ENCODE results near the gene ZNF33B.

The ZNF33B gene

GRCh38 chr10:42553064-42553407 lies 85.3 kb downstream of the ZNF33B start:
- H3K9me3 ChIP-seq (ENCODE audit: insufficient read depth, low read depth, low read length) = no peaks in the 10 kb centered on the region
- 11% methylated on average over 13 of the region's 14 CpGs for WGBS
- peaks cover 3% of the 10 kb centered on the region; the same call in 1 of the 2 replicates for H3K27me3 ChIP-seq (ENCODE audit: insufficient read depth, low read length)
- peak overlapping the region; percentile 79 for H3K4me3 ChIP-seq (ENCODE audit: low read length)
- no peaks in the 10 kb centered on the region for H3K36me3 ChIP-seq (ENCODE audit: insufficient read depth, low read length)
- peak overlapping the region; percentile 25; the same call in 1 of the 2 replicates for H3K9ac ChIP-seq (ENCODE audit: low read depth, low read length)
- no peaks in the 10 kb centered on the region for H3K4me1 ChIP-seq (ENCODE audit: insufficient read depth, low read length)
- H3K27ac ChIP-seq (ENCODE audit: low read depth, low read length) = no peak overlapping the region

- Histone ChIP-seq H3K9ac (ENCODE audit: low read depth, low read length) (peak overlapping the region; percentile 56), H3K36me3 (ENCODE audit: insufficient read depth, low read length) (no peaks in the 10 kb centered on the region), H3K4me3 (ENCODE audit: low read length) (peak overlapping the region; percentile 79), H3K27me3 (ENCODE audit: insufficient read depth, low read length) (peaks cover 3% of the 10 kb centered on the region; the same call in 1 of the 2 replicates), H3K4me1 (ENCODE audit: insufficient read depth, low read length) (no peaks in the 10 kb centered on the region), H3K9me3 (ENCODE audit: insufficient read depth, low read depth, low read length) (no peaks in the 10 kb centered on the region), H3K27ac (ENCODE audit: low read depth, low read length) (no peak overlapping the region)
- WGBS = 2% methylated on average over 61 of the region's 61 CpGs
These were observed 85.9 kb downstream of the ZNF33B start for GRCh38 chr10:42552188-42553063.

- peak overlapping the region; percentile 56; the same call in 1 of the 2 replicates for H3K9ac ChIP-seq (ENCODE audit: low read depth, low read length)
- 71% methylated on average over 24 of the region's 24 CpGs for WGBS
- no peaks in the 10 kb centered on the region for H3K36me3 ChIP-seq (ENCODE audit: insufficient read depth, low read length)
- H3K4me3 ChIP-seq (ENCODE audit: low read length) = peak overlapping the region; percentile 79
- 0 out of 2 replicates have a peak, but pooled peaks cover 3% of the 10 kb centered on the region for H3K9me3 ChIP-seq (ENCODE audit: insufficient read depth, low read depth, low read length)
- peaks cover 3% of the 10 kb centered on the region; the same call in 1 of the 2 replicates for H3K27me3 ChIP-seq (ENCODE audit: insufficient read depth, low read length)
- H3K4me1 ChIP-seq (ENCODE audit: insufficient read depth, low read length) = no peaks in the 10 kb centered on the region
- no peak overlapping the region for H3K27ac ChIP-seq (ENCODE audit: low read depth, low read length)
These were observed 86.7 kb downstream of the ZNF33B start for GRCh38 chr10:42551582-42552187.

- WGBS = over 99% methylated on average over 3 of the region's 3 CpGs
- Histone ChIP-seq H3K4me3 (ENCODE audit: low read length) (no peak overlapping the region), H3K27me3 (ENCODE audit: insufficient read depth, low read length) (peaks cover 3% of the 10 kb centered on the region; the same call in 1 of the 2 replicates), H3K27ac (ENCODE audit: low read depth, low read length) (no peak overlapping the region), H3K4me1 (ENCODE audit: insufficient read depth, low read length) (no peaks in the 10 kb centered on the region), H3K9me3 (ENCODE audit: insufficient read depth, low read depth, low read length) (peaks cover 13% of the 10 kb centered on the region), H3K9ac (ENCODE audit: low read depth, low read length) (no peak overlapping the region), H3K36me3 (ENCODE audit: insufficient read depth, low read length) (no peaks in the 10 kb centered on the region)
These were observed 88.5 kb downstream of the ZNF33B start for GRCh38 chr10:42549851-42550250.

- Histone ChIP-seq H3K4me3 (ENCODE audit: low read length) (no peak overlapping the region), H3K36me3 (ENCODE audit: insufficient read depth, low read length) (no peaks in the 10 kb centered on the region), H3K9ac (ENCODE audit: low read depth, low read length) (no peak overlapping the region), H3K27ac (ENCODE audit: low read depth, low read length) (no peak overlapping the region), H3K9me3 (ENCODE audit: insufficient read depth, low read depth, low read length) (peaks cover 28% of the 10 kb centered on the region), H3K4me1 (ENCODE audit: insufficient read depth, low read length) (no peaks in the 10 kb centered on the region), H3K27me3 (ENCODE audit: insufficient read depth, low read length) (peaks cover 3% of the 10 kb centered on the region; the same call in 1 of the 2 replicates)
- 92% methylated on average over 1 of the region's 3 CpGs for WGBS
These were observed 90.1 kb downstream of the ZNF33B start for GRCh38 chr10:42548254-42548653.

GRCh38 chr10:42544945-42545344 lies 93.4 kb downstream of the ZNF33B start:
- no peak overlapping the region for H3K27ac ChIP-seq (ENCODE audit: low read depth, low read length)
- 0 out of 2 replicates have a peak, but pooled peaks cover under 1% of the 10 kb centered on the region for H3K36me3 ChIP-seq (ENCODE audit: insufficient read depth, low read length)
- no peak overlapping the region for H3K9ac ChIP-seq (ENCODE audit: low read depth, low read length)
- H3K4me3 ChIP-seq (ENCODE audit: low read length) = no peak overlapping the region
- peaks cover 57% of the 10 kb centered on the region for H3K9me3 ChIP-seq (ENCODE audit: insufficient read depth, low read depth, low read length)
- no peaks in the 10 kb centered on the region for H3K27me3 ChIP-seq (ENCODE audit: insufficient read depth, low read length)
- no peaks in the 10 kb centered on the region for H3K4me1 ChIP-seq (ENCODE audit: insufficient read depth, low read length)

- Histone ChIP-seq H3K4me1 (ENCODE audit: insufficient read depth, low read length) (no peaks in the 10 kb centered on the region), H3K36me3 (ENCODE audit: insufficient read depth, low read length) (0 out of 2 replicates have a peak, but pooled peaks cover 4% of the 10 kb centered on the region), H3K4me3 (ENCODE audit: low read length) (no peak overlapping the region), H3K27me3 (ENCODE audit: insufficient read depth, low read length) (no peaks in the 10 kb centered on the region), H3K9me3 (ENCODE audit: insufficient read depth, low read depth, low read length) (peaks cover 67% of the 10 kb centered on the region), H3K9ac (ENCODE audit: low read depth, low read length) (no peak overlapping the region), H3K27ac (ENCODE audit: low read depth, low read length) (no peak overlapping the region)
- 90% methylated on average over 5 of the region's 5 CpGs for WGBS
These were observed 94.5 kb downstream of the ZNF33B start for GRCh38 chr10:42543840-42544372.
